Transverse colon (tissue), 4 donors: ENCODE results near the gene ABCB4.

Source experiments
- EP300 ChIP-seq: sonication (generic); formaldehyde crosslinking; IDR thresholded peaks from one replicate; pipeline ENCODE4 v1.6.1; 2017; ENCODE audit warnings: antibody characterized with exemption, low read depth
- POLR2A ChIP-seq: fragments of 450-650 bp; IDR thresholded peaks from one replicate; pipeline ENCODE4 v1.6.1; 2016; ENCODE audit warnings: antibody characterized with exemption, mild to moderate bottlenecking, moderate library complexity
- POLR2AphosphoS5 ChIP-seq, 3 donors: sonication (generic); formaldehyde crosslinking; IDR thresholded peaks; one replicate each; pipeline ENCODE4 v1.6.1; 2016; ENCODE audit warnings: antibody characterized with exemption in 3 of 3
- TF ChIP-seq, protein P1 (sequence below), 5 experiments: fragments of 200-600 bp in 3 of 5; fragments of 450-650 bp in 2 of 5; sonication (generic) in 3 of 5; IDR thresholded peaks; 1 replicate in 2 of 5; 2 replicates in 3 of 5; pipeline ENCODE4 v1.5.1; 2016 to 2017; ENCODE audit warnings: antibody characterized with exemption in 5 of 5, inconsistent platforms in 3 of 5, mild to moderate bottlenecking in 2 of 5, moderate library complexity in 1 of 5

DNA sequence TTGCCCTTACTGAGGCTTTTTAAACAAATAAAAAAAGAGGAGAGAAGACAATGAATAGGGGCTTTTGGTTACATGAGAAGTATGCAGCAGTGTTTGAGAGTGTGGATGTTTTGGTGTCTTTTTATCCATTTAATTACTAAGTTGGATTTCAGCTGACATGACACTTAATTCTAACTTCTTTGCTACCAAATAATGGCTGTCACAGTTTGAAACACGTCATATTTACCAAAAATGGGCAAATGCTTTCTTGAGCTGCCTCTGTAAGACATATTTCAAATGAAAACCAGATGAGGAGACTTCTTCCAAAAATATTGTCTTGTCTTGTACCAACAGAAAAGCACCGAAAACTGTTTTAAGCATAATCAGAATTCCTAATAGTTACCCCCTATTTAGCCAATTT is 4.0 kb downstream of the ABCB4 start:
- TF ChIP-seq, protein P1, sequence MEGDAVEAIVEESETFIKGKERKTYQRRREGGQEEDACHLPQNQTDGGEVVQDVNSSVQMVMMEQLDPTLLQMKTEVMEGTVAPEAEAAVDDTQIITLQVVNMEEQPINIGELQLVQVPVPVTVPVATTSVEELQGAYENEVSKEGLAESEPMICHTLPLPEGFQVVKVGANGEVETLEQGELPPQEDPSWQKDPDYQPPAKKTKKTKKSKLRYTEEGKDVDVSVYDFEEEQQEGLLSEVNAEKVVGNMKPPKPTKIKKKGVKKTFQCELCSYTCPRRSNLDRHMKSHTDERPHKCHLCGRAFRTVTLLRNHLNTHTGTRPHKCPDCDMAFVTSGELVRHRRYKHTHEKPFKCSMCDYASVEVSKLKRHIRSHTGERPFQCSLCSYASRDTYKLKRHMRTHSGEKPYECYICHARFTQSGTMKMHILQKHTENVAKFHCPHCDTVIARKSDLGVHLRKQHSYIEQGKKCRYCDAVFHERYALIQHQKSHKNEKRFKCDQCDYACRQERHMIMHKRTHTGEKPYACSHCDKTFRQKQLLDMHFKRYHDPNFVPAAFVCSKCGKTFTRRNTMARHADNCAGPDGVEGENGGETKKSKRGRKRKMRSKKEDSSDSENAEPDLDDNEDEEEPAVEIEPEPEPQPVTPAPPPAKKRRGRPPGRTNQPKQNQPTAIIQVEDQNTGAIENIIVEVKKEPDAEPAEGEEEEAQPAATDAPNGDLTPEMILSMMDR (IDR thresholded peaks at IDR 0.05), result no peak
- no peak for TF ChIP-seq POLR2A
- TF ChIP-seq POLR2AphosphoS5 (IDR thresholded peaks at IDR 0.05), result no peak
- no peak for TF ChIP-seq EP300
